HG03025 (cell line): ENCODE measurements around the gene CTDP1.
"Not testable (repeated sequence)": the region's sequence is repeated elsewhere in the genome, so short reads cannot be mapped to it uniquely, and the experiment has no call there.

ENCODE experiments used
- ATAC-seq: cut with Tn5 transposase; IDR thresholded peaks from one replicate; pipeline ENCODE4 v1.9.1; 2021; ENCODE audit warnings: mild to moderate bottlenecking, moderate library complexity; ENCODE audit not compliant: unreplicated experiment, low FRiP score

The CTDP1 gene

GRCh38 chr18:79681484-79682387 is 2.1 kb downstream of the CTDP1 start:
- ATAC-seq: no peak

GRCh38 chr18:79682481-79682880 is 2.9 kb downstream of the CTDP1 start:
- ATAC-seq: no peak

DNA sequence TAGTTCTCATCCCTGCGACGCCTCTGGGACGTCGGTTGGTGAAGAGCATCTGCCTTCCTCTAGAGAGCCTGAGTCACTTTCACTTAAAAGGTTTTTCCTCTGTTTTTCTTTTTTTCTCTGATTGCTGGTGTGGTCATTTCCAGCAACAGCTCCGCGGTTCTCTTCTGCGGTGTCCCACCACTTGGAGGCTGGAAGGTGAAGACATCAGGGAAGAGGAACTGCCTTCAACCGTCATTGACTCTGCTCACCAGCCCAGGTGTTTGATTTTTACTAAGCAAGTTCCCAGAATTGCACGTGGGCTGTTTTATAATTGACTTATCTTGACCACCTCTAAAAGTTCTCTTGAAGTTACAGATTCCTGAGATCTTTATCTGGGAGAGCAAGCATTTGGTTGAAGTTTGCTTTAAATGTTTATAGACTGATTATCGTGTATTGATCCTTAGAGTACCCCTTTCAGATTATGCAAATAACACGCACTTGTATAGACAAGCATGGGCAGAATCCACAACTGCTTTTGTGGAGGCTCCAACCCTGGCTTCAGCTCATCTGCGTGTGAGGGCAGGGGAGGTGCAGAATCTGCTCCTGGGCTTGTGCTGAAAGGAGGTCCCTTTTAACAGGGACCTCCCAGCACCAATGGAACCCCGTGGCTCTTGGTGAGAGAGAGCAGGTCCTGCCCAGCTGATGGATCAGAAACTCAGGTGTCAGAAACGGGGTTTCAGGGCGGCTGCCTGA is 3.5 kb downstream of the CTDP1 start:
- ATAC-seq: no peak

DNA sequence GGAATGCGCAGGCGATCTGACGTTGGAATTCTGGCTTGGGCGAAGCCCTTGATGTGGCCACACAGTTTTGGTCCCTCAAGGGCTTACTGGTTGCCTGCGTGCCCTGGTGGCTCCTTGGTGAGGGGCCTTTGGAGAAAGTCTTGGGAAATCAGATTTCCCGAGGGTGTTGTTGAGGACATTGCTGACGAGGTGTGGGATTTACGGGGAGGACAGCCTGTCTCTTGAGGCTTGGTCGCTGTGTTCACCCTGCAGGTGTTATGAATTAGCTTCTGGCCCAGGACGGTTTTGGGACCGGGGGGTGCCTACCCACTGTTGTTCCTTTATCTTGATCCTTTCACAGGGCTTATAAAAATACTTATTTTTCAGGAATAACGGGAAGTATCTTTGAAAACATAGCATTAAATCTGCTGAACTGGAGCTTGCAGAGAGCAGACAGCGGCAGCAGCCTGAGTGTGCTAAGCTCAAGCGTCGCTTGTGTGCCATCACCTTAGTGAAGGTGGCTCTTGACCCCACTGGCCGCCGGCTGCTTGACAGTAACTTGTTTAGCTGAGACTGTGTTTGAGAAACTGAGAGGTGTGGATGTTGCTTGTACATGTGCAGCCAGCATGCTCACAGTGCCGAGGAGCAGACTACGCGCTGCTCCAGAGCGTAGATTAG is 4.2 kb downstream of the CTDP1 start:
- ATAC-seq: no peak

- ATAC-seq: no peak
Measured at GRCh38 chr18:79684283-79684631, 4.7 kb downstream of the CTDP1 start.

GRCh38 chr18:79684787-79685186 is 5.2 kb downstream of the CTDP1 start:
- no peak for ATAC-seq

- no peak for ATAC-seq
Measured at GRCh38 chr18:79685281-79685680, 5.7 kb downstream of the CTDP1 start.

DNA sequence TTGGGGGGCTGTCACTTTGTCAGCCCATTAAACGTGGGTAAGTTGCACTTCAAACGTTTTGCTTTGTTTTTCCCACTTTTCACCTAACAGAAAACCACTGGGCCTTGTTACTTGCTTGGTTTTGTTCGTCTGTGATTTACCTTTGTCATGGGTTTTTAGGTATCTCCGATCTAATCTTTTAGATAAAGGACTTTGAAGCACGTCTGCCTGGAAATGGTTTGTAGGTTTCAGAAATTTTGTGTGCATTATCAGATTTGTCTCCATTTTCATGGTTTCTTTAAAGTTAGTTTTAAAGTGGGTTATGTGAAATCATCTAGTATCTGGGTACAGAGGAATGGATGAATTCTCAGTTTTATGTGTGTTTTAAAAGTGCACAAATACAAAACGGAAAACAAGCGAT is 6.4 kb downstream of the CTDP1 start:
- ATAC-seq: no peak

- ATAC-seq: no peak
Measured at GRCh38 chr18:79687806-79688205, 8.2 kb downstream of the CTDP1 start.

GRCh38 chr18:79690071-79690470 is 10.5 kb downstream of the CTDP1 start:
- no peak for ATAC-seq

DNA sequence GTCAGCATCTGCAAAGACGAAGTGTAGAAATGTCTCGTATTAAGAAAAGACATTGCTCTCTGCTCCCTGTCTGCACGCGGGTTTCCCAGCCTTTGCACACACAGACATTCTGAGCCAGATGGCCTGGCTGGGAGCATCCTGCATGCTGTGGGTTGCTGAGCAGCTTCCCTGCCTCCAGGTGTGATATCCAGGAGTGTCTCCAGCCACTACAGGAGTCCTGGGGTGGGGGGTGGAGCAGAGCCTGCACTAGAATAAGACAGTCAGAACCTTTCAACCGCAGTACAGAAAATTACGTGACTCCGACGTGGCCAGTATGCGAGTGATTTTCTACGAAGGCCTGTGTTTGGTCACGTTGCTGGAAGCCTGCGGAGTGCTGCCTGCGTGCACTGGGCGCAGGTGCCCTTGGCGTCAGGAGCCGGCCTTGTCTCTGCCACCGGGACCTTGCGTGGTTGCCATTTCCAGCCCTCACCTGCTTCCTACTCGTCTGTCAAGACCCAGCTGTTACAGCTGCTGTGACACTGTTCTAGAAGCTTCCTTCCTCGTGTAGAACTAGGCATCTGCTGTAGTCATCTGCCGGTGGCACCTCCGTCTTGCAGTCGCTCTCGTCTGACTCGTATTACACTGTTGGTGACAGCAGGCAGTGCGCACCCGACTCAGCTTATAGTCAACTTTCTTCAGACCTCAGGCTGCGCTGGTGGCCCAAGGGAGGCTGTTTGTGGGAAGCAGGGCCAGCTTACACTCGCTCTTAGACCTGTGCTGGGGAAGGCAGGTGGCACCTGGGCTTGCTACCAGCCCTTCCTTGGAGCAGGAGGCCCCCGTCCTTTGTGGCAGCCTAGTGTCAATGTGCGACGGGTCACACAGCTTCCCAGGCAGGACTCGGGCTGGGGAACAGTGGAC is 11.2 kb downstream of the CTDP1 start:
- no peak for ATAC-seq

DNA sequence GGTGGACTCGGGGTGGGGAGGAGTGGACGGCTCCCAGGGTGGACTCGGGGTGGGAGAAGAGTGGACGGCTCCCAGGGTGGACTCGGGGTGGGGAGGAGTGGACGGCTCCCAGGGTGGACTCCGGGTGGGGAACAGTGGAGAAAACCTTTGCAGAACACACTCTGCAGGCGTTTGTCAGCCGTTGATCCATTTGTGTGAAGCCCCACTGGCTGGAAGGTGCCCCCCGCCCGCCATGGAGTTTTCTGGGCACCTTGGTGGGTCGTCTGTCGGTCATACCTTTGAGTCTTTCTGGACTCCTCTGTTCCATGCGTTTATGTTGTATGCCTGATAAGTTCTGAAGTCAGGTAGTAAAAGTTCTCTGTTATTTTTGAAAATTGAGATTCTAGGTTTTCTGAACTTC is 12.5 kb downstream of the CTDP1 start:
- ATAC-seq: no peak

- no peak for ATAC-seq
Measured at GRCh38 chr18:79692886-79693285, 13.3 kb downstream of the CTDP1 start.

DNA sequence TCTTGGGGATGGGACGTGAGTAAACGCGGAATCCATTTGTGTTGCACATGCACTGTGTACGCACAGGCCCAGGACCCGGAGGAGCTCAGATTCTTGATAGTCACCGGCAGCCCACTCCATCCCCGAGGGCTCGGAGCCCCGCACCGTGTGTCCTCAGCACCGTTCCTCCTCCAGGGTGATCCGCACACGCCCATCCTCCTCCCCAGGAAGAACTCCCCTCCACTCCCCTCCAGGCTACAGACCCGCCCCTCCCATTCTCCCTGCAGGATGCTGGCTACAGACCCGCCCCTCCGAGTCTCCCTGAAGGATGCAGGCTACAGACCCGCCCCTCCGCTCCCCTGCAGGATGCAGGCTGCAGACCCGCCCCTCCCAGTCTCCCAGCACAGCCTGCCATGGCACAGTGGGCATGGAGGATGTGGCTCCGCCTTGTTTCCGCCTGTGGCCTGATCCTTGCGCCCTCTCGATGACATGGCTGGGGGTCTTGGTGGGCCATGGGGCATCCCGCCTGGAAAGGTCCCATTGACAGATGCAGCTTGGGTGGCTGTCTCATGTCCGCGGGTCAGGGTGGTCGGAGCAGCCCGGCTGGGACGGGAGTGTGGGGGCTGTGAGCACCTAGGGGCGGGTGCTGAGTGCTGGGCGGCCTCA is 14.1 kb downstream of the CTDP1 start:
- no peak for ATAC-seq

- not testable (repeated sequence) for ATAC-seq
Measured at GRCh38 chr18:79694206-79694894, 14.7 kb downstream of the CTDP1 start.

DNA sequence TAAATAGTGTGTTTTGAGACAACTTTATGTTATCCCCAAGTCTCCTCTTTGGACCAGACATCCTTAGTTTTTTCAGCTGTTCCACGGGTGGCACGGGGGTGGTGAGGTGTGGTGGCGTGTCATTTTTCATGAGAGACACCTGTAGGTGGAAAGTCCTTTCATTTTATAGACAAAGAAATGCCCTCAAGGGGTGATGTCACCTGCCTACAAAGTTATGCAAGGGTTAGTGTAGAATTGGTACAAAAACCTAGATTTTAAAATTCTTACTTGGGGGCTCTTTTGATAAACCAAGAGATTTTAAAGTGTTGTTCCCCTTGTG is 15.3 kb downstream of the CTDP1 start:
- ATAC-seq: no peak

DNA sequence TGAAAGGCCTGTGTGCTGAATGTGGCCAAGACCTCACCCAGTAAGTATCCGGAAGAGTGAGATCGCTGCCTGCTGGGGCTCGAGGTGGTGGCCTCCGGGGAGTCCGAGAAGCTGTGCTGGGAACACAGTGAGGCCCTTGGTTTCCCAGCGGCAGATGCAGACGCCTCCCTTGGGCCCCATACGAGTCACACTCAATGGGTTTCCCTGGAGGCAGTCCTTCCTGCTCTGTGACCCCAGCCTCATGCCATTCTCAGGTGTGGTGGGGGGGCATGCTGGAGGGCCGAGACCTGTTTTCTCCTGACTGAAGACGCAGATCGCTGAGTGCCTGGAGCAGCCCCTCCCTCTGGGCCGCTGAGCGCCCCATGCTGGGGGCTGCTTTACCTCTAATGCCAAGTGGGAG is 15.7 kb downstream of the CTDP1 start:
- no peak for ATAC-seq

DNA sequence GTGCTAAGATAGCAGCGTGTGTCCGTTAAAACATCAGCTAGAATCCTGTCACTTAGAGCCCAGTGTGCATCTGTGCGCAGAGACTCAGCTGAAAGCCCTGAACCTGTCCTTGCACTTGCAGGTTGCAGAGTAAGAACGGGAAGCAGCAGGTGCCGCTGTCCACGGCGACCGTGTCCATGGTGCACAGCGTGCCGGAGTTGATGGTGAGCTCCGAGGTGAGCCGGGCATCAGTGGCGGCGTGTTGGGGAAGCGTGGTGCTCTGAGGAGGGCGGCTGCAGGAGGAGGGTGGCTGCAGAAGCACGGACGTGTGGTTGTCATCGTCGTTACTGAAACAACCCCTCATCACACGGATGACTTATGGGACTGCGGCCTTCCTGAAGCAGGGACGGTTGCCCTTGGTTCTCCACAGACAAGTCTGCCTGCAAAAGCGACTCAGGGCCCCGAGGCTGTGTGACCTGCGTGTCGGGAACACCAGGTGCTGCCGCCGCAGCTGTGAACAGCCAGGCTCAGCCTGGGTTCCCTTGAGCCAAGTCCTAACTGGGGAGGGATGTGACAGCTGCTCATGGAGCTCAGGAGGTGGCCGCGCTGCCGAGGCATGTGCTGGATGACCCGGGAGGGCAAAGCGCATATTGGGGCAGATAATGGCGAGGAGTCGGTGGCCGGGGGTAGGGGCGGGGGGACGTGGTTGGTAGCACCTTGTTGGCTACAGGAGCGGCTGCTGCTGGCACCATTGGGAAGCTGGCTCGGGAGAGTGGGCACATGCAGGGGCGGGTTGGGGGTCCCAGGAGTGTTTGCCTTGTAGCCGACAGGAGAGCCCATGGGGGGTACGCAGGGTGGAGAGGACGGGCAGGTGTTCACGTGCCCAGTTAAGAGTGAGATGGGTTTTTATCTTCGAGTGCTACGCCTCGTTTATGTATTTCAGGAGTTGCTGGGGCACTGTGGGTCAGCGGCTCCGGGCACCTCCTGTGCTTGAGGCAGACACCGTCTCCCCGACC is 16.6 kb downstream of the CTDP1 start:
- ATAC-seq: no peak
